Activated CD8-positive, alpha-beta T cell treated with anti-CD3 and anti-CD28 coated beads, Interleukin-2, amount 10 ng/mL, durations not matched to agents 7 days and 5 days (primary cell): ENCODE data around the gene MTMR2. TPM values are rescaled to one million over a fixed set of nuclear protein-coding genes. Genes with fewer than 3 reads are reported as not detected.
A peak's percentile ranks its signal among the peaks of the same experiment; 100 is the strongest.
"Not testable (repeated sequence)": the region's sequence is repeated elsewhere in the genome, so short reads cannot be mapped to it uniquely, and the experiment has no call there.

Experiments
- ATAC-seq: fragments of 150-1000 bp; cut with Tn5 transposase; one replicate; pipeline ENCODE4 v1.10.0; 2021; ENCODE audit warnings: moderate library complexity
- CTCF ChIA-PET: fragments of 350-600 bp; sonication (Branson Sonifier 250); formaldehyde crosslinking; loops from one replicate; lab custom pipeline; 2021; ENCODE audit warnings: antibody characterized with exemption; lab: Charles Lee
- POLR2A ChIA-PET: fragments of 350-600 bp; sonication (Branson Sonifier 250); formaldehyde crosslinking; loops from one replicate; lab custom pipeline; 2021; ENCODE audit warnings: antibody characterized with exemption; lab: Charles Lee
- DNase-seq: peaks from one replicate; pipeline ENCODE4 v3.0.0-alpha.2; 2020
- H3K27ac Mint-ChIP-seq: one replicate; pipeline ENCODE4 v1.8.0; 2021; ENCODE audit warnings: mild to moderate bottlenecking, mixed read lengths
- H3K27me3 Mint-ChIP-seq: one replicate; pipeline ENCODE4 v1.8.0; 2021; ENCODE audit warnings: low read depth, mixed read lengths
- H3K36me3 Mint-ChIP-seq: one replicate; pipeline ENCODE4 v1.8.0; 2021; ENCODE audit warnings: low read depth, mixed read lengths
- H3K4me1 Mint-ChIP-seq: one replicate; pipeline ENCODE4 v1.8.0; 2021; ENCODE audit warnings: low read depth, mixed read lengths
- H3K4me3 Mint-ChIP-seq: one replicate; pipeline ENCODE4 v1.8.0; 2021; ENCODE audit warnings: mild to moderate bottlenecking, mixed read lengths
- H3K9me3 Mint-ChIP-seq: one replicate; pipeline ENCODE4 v1.8.0; 2022; ENCODE audit warnings: mixed read lengths; ENCODE audit not compliant: insufficient read depth
- total RNA-seq, 2 experiments: library from RNA; stranded (reverse); gene quantifications; one replicate each; pipeline ENCODE4 v1.2.3, GENCODE V29; 2021

Gene MTMR2
- total RNA-seq, 2 experiments from 2014 or later: 27.9 to 29.5 TPM

DNA sequence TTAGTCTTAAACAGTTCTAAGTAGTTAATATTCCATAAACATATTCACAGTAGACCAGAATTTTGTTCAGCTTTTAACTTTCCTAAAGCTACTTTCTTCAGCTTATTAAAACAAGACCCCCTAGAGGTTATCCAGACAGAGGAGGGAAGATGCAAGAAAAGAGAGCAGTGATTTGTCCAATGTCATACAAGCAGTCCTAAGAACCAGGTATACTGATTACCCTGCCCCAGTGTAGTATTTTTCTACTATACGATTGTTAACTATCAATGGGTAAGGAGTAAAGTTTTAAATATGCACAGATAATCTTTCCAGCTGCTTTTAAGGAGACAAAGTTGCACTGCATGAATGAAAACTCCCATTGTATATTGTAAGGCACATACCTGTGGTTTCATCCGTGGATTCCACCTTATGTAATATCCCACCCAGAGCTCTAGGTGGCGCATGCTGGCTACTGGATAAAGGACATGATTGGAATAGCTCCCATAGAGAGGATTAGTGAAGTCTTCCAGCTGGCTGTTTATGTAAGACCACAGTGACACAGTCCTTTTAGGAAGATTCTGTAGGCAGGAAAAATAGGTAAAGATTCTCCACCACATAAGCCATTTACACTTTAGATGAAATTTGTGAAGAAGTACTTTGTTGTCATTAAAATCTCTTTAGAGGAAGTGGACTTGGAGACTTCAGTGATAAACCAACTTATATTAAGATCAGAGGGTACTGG lies 88.0 kb downstream of the MTMR2 start:
- peak; percentile 78 for ATAC-seq
- H3K9me3 Mint-ChIP-seq: no peaks in the 10 kb centered on the region
- CTCF ChIA-PET: interaction anchor here (0.8 to 5.1 kb wide), 27 partner anchors 9 to 631 kb away, joined by 3 to 54 read pairs (median 5); partner anchors contain the start of genes CCDC82, CEP57, FAM76B and JRKL
- peaks cover 57% of the 10 kb centered on the region for H3K36me3 Mint-ChIP-seq
- DNase-seq: peak; percentile 65
- no peak overlapping the region for H3K27ac Mint-ChIP-seq
- no peaks in the 10 kb centered on the region for H3K4me1 Mint-ChIP-seq
- no peaks in the 10 kb centered on the region for H3K27me3 Mint-ChIP-seq
- H3K4me3 Mint-ChIP-seq: no peak overlapping the region
- POLR2A ChIA-PET: interaction anchor here (0.5 kb wide), 1 partner anchor 498 kb away, joined by 3 read pairs; no protein-coding TSS in a partner anchor

DNA sequence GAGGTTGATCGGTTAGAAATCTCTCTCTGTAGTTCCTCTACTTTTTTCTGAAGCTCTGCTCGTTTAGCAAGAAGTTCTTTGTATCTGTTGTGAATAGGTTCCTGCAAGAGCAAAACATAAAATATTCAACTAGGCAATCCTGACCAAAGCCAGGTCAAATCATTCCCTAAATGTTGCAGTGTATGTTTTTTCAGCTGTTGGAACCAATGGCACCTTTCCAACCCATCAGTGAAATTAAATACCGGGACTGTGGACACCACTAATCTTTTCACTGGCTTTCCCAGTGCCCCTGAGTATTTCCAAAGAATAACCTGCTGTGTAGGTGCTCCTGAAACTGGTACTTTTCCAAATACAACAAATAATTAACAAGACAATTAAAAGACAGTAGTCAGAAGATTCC lies 88.6 kb downstream of the MTMR2 start:
- H3K4me3 Mint-ChIP-seq: no peak overlapping the region
- CTCF ChIA-PET: interaction anchor here (0.9 to 5.1 kb wide), 22 partner anchors 8 to 630 kb away, joined by 3 to 54 read pairs (median 6); partner anchors contain the start of genes CCDC82, CEP57, FAM76B and JRKL
- no peaks in the 10 kb centered on the region for H3K9me3 Mint-ChIP-seq
- H3K4me1 Mint-ChIP-seq: no peaks in the 10 kb centered on the region
- no peaks in the 10 kb centered on the region for H3K27me3 Mint-ChIP-seq
- DNase-seq (no peak), ATAC-seq (no peak)
- no peak overlapping the region for H3K27ac Mint-ChIP-seq
- POLR2A ChIA-PET: no interaction called here
- H3K36me3 Mint-ChIP-seq: peaks cover 58% of the 10 kb centered on the region

DNA sequence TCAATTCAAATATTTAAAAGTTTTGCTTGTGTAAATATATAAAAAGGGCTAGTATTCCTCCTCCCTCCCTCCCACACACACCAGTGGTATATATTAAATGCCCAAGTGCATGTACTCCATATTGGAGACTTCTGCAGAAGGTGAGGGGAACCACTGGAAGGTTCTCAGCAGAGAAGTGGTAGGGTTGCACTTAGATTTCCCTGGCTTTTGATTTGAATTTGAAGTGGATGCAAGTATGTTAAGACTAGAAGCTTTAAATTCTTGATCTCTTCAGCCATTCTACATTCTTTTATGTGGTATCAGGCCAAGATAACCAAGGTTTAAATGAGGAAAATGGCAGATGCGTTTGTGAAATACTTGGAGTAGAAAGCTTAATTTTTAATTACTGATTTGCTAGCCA lies 90.5 kb downstream of the MTMR2 start:
- Mint-ChIP-seq H3K9me3 (no peaks in the 10 kb centered on the region), H3K4me3 (no peak overlapping the region), H3K36me3 (peaks cover 53% of the 10 kb centered on the region), H3K4me1 (no peaks in the 10 kb centered on the region), H3K27ac (peak overlapping the region; percentile 53), H3K27me3 (no peaks in the 10 kb centered on the region)
- ChIA-PET CTCF (interaction anchor here (1.0 to 5.1 kb wide), 6 partner anchors 16 to 592 kb away, joined by 3 to 54 read pairs (median 3); partner anchors contain the start of gene MAML2), POLR2A (interaction anchor here (1.0 kb wide), 1 partner anchor 44 kb away, joined by 3 read pairs; the partner anchor contains the start of gene FAM76B)
- ATAC-seq (no peak), DNase-seq (no peak)

DNA sequence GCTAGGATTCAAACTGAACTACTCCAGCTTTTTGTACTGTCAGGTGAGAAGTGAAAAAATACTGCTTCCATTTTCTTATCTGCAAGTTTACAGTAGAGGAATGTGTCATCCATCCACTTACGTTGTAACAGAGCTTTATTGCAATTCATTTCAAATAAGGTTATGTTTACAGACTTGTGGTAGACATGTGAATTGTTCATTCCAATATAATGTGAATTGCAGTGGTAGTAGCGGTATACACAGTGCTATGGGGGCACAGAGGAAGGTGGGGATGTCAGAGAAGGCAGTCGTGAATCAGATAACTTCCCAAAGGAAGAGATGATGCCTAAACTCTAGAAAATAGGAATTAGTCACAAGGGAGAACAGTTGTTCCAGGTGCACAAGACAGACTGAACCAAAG lies 91.1 kb downstream of the MTMR2 start:
- ChIA-PET POLR2A (no interaction called here), CTCF (interaction anchor here (0.9 to 1.3 kb wide), 5 partner anchors 41 to 593 kb away, joined by 3 to 4 read pairs (median 3); partner anchors contain the start of gene MAML2)
- no peaks in the 10 kb centered on the region for H3K27me3 Mint-ChIP-seq
- DNase-seq: no peak
- H3K27ac Mint-ChIP-seq: no peak overlapping the region
- no peaks in the 10 kb centered on the region for H3K4me1 Mint-ChIP-seq
- no peak overlapping the region for H3K4me3 Mint-ChIP-seq
- no peak for ATAC-seq
- H3K9me3 Mint-ChIP-seq: no peaks in the 10 kb centered on the region
- peaks cover 54% of the 10 kb centered on the region for H3K36me3 Mint-ChIP-seq

DNA sequence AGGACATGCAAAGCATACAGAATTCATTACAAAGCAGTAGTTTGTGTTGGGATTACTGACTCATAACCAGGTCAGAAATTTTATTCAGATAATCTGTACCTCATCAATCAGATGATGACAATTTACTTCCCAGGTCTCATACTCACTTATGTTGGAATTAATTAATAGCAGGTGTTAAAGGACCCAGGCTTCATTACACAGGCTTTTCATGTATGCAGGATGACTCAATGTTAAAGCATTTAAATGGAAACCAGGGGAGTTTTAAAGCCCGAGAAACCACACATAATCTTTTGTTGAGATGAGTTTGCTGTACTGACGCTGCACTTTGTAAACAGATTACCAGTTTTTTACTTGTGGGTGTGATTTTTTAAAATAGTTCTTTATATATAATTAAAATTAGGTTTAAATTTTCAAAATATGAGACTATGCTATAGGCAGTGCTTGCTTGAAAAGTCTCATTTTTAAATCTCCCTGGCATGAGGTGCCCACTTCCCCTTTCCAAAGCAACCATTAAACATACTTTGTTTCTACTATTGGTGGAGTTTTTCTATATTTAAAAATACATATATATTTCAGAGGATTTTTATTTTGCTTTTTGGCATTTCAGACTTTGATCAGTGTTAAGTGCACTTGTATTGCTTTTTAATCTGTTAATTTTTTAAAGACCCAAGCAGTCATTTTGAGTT lies 92.6 kb downstream of the MTMR2 start:
- H3K27me3 Mint-ChIP-seq: no peaks in the 10 kb centered on the region
- CTCF ChIA-PET: interaction anchor here (0.7 to 1.2 kb wide), 3 partner anchors 561 to 563 kb away, joined by 3 to 5 read pairs (median 4); no protein-coding TSS in a partner anchor
- no peak overlapping the region for H3K4me3 Mint-ChIP-seq
- H3K4me1 Mint-ChIP-seq: no peaks in the 10 kb centered on the region
- no peaks in the 10 kb centered on the region for H3K9me3 Mint-ChIP-seq
- no peak for ATAC-seq
- H3K27ac Mint-ChIP-seq: no peak overlapping the region
- POLR2A ChIA-PET: interaction anchor here (0.6 kb wide), 1 partner anchor 183 kb away, joined by 3 read pairs; no protein-coding TSS in a partner anchor
- H3K36me3 Mint-ChIP-seq: peaks cover 47% of the 10 kb centered on the region
- no peak for DNase-seq

DNA sequence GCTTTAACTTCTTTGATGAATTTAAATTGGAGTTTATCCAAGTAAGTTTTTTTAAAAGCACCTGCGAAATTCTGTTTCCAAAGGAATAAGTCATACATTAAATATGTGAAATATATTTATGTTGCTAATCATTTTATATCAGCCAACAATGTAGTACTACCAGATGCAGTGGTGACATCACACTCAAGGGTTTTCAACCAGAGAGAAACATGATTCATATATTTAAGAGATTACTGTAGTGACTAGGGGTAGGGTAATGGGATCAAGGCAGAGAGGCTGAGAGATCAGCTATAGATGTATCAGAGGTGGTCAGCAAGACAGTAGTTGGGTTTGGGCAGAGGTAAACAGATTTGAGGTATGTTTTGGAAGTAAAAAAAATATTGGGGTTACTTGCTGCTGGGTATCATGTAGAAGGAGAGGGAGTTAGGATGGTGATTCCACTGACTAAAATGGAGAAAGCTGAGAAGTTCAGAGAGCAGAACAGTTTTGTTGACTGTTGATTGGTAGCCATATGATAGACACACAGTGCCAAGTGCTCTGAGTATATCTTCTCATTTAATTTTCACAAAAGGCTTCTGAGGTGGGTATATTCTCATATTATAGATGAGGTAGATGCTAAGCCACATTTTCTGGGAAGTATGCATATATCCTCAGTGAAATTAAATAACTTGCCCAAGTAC lies 94.2 kb downstream of the MTMR2 start:
- DNase-seq (no peak), ATAC-seq (no peak)
- no peaks in the 10 kb centered on the region for H3K27me3 Mint-ChIP-seq
- H3K4me1 Mint-ChIP-seq: no peaks in the 10 kb centered on the region
- ChIA-PET CTCF (no interaction called here), POLR2A (no interaction called here)
- H3K36me3 Mint-ChIP-seq: peaks cover 51% of the 10 kb centered on the region
- H3K9me3 Mint-ChIP-seq: no peaks in the 10 kb centered on the region
- no peak overlapping the region for H3K27ac Mint-ChIP-seq
- no peak overlapping the region for H3K4me3 Mint-ChIP-seq

DNA sequence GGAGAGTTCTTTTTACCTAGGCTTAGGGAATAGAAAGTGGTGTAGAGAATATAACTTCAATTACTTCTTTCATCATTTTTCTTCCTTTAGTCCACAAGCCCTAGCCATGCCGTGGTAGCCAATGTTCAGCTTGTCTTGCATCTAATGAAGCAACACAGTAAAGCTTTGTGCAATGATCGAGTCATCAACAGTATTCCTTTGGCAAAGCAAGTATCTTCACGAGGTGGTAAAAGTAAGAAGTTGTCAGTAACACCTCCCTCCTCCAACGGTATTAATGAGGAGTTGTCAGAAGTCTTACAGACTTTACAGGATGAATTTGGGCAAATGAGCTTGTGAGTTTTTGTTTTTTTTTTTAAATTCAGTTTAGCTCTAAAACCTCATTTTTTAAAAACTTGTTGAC lies 96.2 kb downstream of the MTMR2 start:
- H3K27ac Mint-ChIP-seq: no peak overlapping the region
- no peak overlapping the region for H3K4me3 Mint-ChIP-seq
- ChIA-PET POLR2A (interaction anchor here (1.0 kb wide), 1 partner anchor 38 kb away, joined by 3 read pairs; the partner anchor contains the start of gene FAM76B), CTCF (interaction anchor here (2.1 kb wide), 1 partner anchor 8 kb away, joined by 7 read pairs; no protein-coding TSS in a partner anchor)
- ATAC-seq (no peak), DNase-seq (no peak)
- H3K4me1 Mint-ChIP-seq: no peaks in the 10 kb centered on the region
- peaks cover 49% of the 10 kb centered on the region for H3K36me3 Mint-ChIP-seq
- no peaks in the 10 kb centered on the region for H3K9me3 Mint-ChIP-seq
- H3K27me3 Mint-ChIP-seq: no peaks in the 10 kb centered on the region

DNA sequence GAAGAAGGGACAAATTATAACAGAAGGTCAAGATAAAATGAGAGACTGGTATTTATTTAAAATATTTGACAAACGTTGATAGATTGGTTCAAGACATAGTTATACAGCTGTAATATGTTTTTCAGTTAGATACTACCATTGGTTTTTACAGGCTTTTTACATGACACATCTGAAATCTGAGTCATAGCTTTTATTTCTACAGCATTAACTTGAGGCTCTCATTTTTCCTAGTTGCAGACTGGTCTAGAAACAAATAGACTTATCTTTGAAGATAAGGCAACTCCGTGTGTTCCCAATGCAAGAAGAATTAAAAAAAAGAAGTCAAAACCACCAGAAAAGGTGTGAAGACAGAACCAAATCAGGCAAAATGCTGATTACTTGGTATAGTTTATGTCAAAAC lies 102.3 kb downstream of the MTMR2 start:
- no peaks in the 10 kb centered on the region for H3K4me1 Mint-ChIP-seq
- no peaks in the 10 kb centered on the region for H3K27me3 Mint-ChIP-seq
- ChIA-PET POLR2A (no interaction called here), CTCF (interaction anchor here (1.0 kb wide), 1 partner anchor 14 kb away, joined by 3 read pairs; no protein-coding TSS in a partner anchor)
- peaks cover 58% of the 10 kb centered on the region for H3K36me3 Mint-ChIP-seq
- no peak overlapping the region for H3K4me3 Mint-ChIP-seq
- DNase-seq (no peak), ATAC-seq (no peak)
- no peak overlapping the region for H3K27ac Mint-ChIP-seq
- H3K9me3 Mint-ChIP-seq: no peaks in the 10 kb centered on the region

DNA sequence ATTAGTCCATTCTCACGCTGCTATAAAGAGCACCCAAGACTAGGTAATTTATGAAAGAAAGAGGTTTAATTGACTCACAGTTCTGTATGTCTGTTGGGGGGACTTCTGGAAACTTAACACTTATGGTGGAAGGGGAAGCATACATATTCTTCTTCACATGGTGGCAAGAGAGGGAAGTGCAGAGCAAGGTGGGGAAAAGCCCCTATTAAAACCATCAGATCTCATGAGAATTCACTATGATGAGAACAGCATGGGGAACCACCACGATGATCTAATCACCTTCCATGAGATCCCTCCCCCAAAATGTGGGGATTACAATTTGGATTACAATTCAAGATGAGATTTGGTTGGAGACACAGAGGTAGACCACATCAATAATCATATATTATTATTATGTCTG lies 107.9 kb downstream of the MTMR2 start:
- POLR2A ChIA-PET: no interaction called here
- DNase-seq (no peak), ATAC-seq (no peak)
- no peaks in the 10 kb centered on the region for H3K9me3 Mint-ChIP-seq
- no peaks in the 10 kb centered on the region for H3K27me3 Mint-ChIP-seq
- peaks cover 53% of the 10 kb centered on the region for H3K36me3 Mint-ChIP-seq
- no peak overlapping the region for H3K27ac Mint-ChIP-seq
- H3K4me3 Mint-ChIP-seq: no peak overlapping the region
- H3K4me1 Mint-ChIP-seq: no peaks in the 10 kb centered on the region
- CTCF ChIA-PET: no interaction called here

DNA sequence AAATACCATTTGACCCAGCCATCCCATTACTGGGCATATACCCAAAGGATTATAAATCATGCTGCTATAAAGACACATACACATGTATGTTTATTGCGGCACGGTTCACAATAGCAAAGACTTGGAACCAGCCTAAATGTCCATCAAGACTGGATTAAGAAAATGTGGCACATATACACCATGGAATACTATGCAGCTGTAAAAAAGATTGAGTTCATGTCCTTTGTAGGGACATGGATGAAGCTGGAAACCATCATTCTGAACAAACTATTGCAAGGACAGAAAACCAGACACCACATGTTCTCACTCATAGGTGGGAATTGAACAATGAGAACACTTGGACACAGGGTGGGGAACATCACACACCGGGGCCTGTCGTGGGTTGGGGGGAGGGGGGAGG lies 112.9 kb downstream of the MTMR2 start:
- DNase-seq, H3K27ac Mint-ChIP-seq, H3K9me3 Mint-ChIP-seq, H3K4me3 Mint-ChIP-seq, H3K4me1 Mint-ChIP-seq, POLR2A ChIA-PET, H3K27me3 Mint-ChIP-seq, CTCF ChIA-PET, ATAC-seq: not testable (repeated sequence)
- peaks cover 66% of the 10 kb centered on the region for H3K36me3 Mint-ChIP-seq

DNA sequence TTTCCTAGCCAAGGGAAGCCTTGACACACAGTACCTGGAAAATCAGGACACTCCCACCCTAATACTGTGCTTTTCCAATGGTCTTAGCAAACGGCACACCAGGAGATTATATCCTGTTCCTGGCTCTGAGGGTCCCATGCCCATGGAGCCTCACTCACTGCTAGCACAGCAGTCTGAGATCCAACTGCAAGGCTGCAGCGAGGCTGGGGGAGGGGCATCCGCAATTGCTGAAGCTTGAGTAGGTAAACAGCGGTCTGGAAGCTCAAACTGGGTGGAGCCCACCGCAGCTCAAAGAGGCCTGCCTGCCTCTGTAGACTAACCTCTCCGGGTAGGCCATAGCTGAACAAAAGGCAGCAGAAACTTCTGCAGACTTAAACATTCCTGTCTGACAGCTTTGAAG lies 117.4 kb downstream of the MTMR2 start:
- H3K36me3 Mint-ChIP-seq: peaks cover 68% of the 10 kb centered on the region
- H3K4me1 Mint-ChIP-seq, H3K9me3 Mint-ChIP-seq, H3K4me3 Mint-ChIP-seq, CTCF ChIA-PET, H3K27ac Mint-ChIP-seq, H3K27me3 Mint-ChIP-seq, DNase-seq, ATAC-seq: not testable (repeated sequence)
- POLR2A ChIA-PET: interaction anchor here (0.7 to 1.2 kb wide), 2 partner anchors 15 to 16 kb away, joined by 3 read pairs; partner anchors contain the start of gene CEP57
